GM23248 (cell line): Measurements from ENCODE around the gene EPHA3. TPM values are rescaled to one million over a fixed set of nuclear protein-coding genes. Genes with fewer than 3 reads are reported as not detected.

Source experiments
- DNase-seq: peaks from one replicate; pipeline ENCODE4 v3.0.0-alpha.2; 2015
- H2AFZ ChIP-seq: fragments of 200-600 bp; sonication (generic); 2 replicates; pipeline ENCODE4 v1.6.1; 2016; ENCODE audit warnings: antibody characterized with exemption
- H3F3A ChIP-seq: fragments of 200-600 bp; sonication (generic); 2 replicates; pipeline ENCODE4 v1.6.1; 2016; ENCODE audit warnings: mild to moderate bottlenecking, antibody characterized with exemption, mixed run types; ENCODE audit not compliant: insufficient read depth
- H3K27ac ChIP-seq: fragments of 200-600 bp; sonication (generic); 2 replicates; pipeline ENCODE4 v1.5.1; 2016; ENCODE audit warnings: mild to moderate bottlenecking
- H3K27me3 ChIP-seq: fragments of 200-600 bp; sonication (generic); replicated peaks from 2 replicates; pipeline ENCODE4 v1.6.1; 2016; ENCODE audit warnings: mild to moderate bottlenecking; ENCODE audit not compliant: insufficient read depth
- H3K36me3 ChIP-seq: fragments of 200-600 bp; sonication (generic); 2 replicates; pipeline ENCODE4 v1.6.1; 2016; ENCODE audit warnings: low read depth, mild to moderate bottlenecking
- H3K4me1 ChIP-seq: fragments of 200-600 bp; sonication (generic); 2 replicates; pipeline ENCODE4 v1.6.1; 2016; ENCODE audit warnings: mild to moderate bottlenecking; ENCODE audit not compliant: insufficient read depth
- H3K4me2 ChIP-seq: fragments of 200-600 bp; sonication (generic); one replicate; pipeline ENCODE4 v1.6.1; 2016; ENCODE audit warnings: mild to moderate bottlenecking; ENCODE audit not compliant: unreplicated experiment
- H3K4me3 ChIP-seq: fragments of 200-600 bp; sonication (generic); 2 replicates; pipeline ENCODE4 v1.5.1; 2016; ENCODE audit warnings: mild to moderate bottlenecking
- H3K79me2 ChIP-seq: fragments of 200-600 bp; sonication (generic); 2 replicates; pipeline ENCODE4 v1.6.1; 2016; ENCODE audit warnings: mild to moderate bottlenecking; ENCODE audit not compliant: insufficient read depth
- H3K9ac ChIP-seq: fragments of 200-600 bp; sonication (generic); 2 replicates; pipeline ENCODE4 v1.6.1; 2016; ENCODE audit warnings: mild to moderate bottlenecking
- H3K9me2 ChIP-seq: fragments of 200-600 bp; sonication (generic); 2 replicates; pipeline ENCODE4 v1.6.1; 2016; ENCODE audit warnings: mixed run types, mild to moderate bottlenecking, moderate library complexity; ENCODE audit not compliant: insufficient read depth
- H3K9me3 ChIP-seq: fragments of 200-600 bp; sonication (generic); one replicate; pipeline ENCODE4 v1.6.1; 2017; ENCODE audit warnings: low read depth
- H4K20me1 ChIP-seq: fragments of 200-600 bp; sonication (generic); 2 replicates; pipeline ENCODE4 v1.6.0; 2016; ENCODE audit not compliant: insufficient read depth
- EZH2 ChIP-seq: fragments of 200-600 bp; sonication (generic); IDR thresholded peaks from 2 replicates; pipeline ENCODE4 v1.6.1; 2018; ENCODE audit warnings: antibody characterized with exemption, mild to moderate bottlenecking; ENCODE audit not compliant: insufficient read depth, poor library complexity, severe bottlenecking
- EZH2phosphoT487 ChIP-seq: fragments of 200-600 bp; sonication (generic); IDR thresholded peaks from 2 replicates; pipeline ENCODE4 v1.6.1; 2018; ENCODE audit warnings: antibody characterized with exemption, moderate library complexity, mild to moderate bottlenecking, low read depth; ENCODE audit not compliant: insufficient read depth
- WGBS, 2 experiments: methylation state at CpG; one replicate each; pipeline ENCODE4 v1.1.6; 2015 to 2017; ENCODE audit warnings: low lambda C conversion rate in 2 of 2, low coverage in 1 of 2; ENCODE audit errors: missing lambda C conversion rate in 2 of 2; 5-methylcytosine and 5-hydroxymethylcytosine counted together
- in situ Hi-C: fragments of 300-500 bp; cut with MboI; formaldehyde crosslinking; loops from 2 replicates; pipeline ENCODE4 v1.15.0; 2020
- polyA plus RNA-seq: library from polyadenylated mRNA; unstranded; fragments of >200 nt; fragmentation: Nextera tagmentation; extraction: Ambion mirVana; gene quantifications from 2 replicates; pipeline ENCODE4 v1.2.1, GENCODE V29; 2016
- total RNA-seq: library from RNA; depleted of rRNA; stranded (reverse); fragments of >200 nt; shearing (Covaris generic); gene quantifications from 2 replicates; pipeline ENCODE4 v1.2.3, GENCODE V29; 2014

Gene EPHA3
- total and polyA plus RNA-seq, 2 experiments from 2014 or later, result under 0.01 to 0.05 TPM

GRCh38 chr3:89105503-89105902, 1.9 kb upstream of the EPHA3 start:
- Histone ChIP-seq H3K4me1 (no peaks in the 10 kb centered on the region), H2AFZ (no peak overlapping the region), H3K9me3 (no peaks in the 10 kb centered on the region), H3K9ac (no peak overlapping the region), H3K36me3 (no peaks in the 10 kb centered on the region), H3K79me2 (no peaks in the 10 kb centered on the region), H3F3A (no peaks in the 10 kb centered on the region), H3K4me2 (no peak overlapping the region), H3K9me2 (no peaks in the 10 kb centered on the region), H3K4me3 (no peak overlapping the region), H3K27ac (no peak overlapping the region), H4K20me1 (no peaks in the 10 kb centered on the region), H3K27me3 (peaks cover 36% of the 10 kb centered on the region)
- in situ Hi-C loops, result loop anchor here (10.0 kb wide), 1 partner anchor 881 kb away; no protein-coding TSS in a partner anchor
- no peak for TF ChIP-seq EZH2
- no peak for TF ChIP-seq EZH2phosphoT487
- WGBS, 2 experiments, result 68 to 76% methylated on average over 1 of the region's 1 CpG
- no peak for DNase-seq

- TF ChIP-seq EZH2 (no peak), EZH2phosphoT487 (no peak)
- DNase-seq, result no peak
- H3K36me3 ChIP-seq, result no peaks in the 10 kb centered on the region
- no peaks in the 10 kb centered on the region for H3K79me2 ChIP-seq
- H3K4me1 ChIP-seq, result no peaks in the 10 kb centered on the region
- in situ Hi-C loops, result loop anchor here (10.0 kb wide), 1 partner anchor 883 kb away; no protein-coding TSS in a partner anchor
- H3K27ac ChIP-seq, result no peak overlapping the region
- H3K4me2 ChIP-seq, result no peak overlapping the region
- no peaks in the 10 kb centered on the region for H3K9me3 ChIP-seq
- no peak overlapping the region for H3K4me3 ChIP-seq
- no peaks in the 10 kb centered on the region for H3K9me2 ChIP-seq
- H3F3A ChIP-seq, result no peaks in the 10 kb centered on the region
- H4K20me1 ChIP-seq, result no peaks in the 10 kb centered on the region
- peaks cover 42% of the 10 kb centered on the region for H3K27me3 ChIP-seq
- H3K9ac ChIP-seq, result no peak overlapping the region
- 56 to 60% methylated on average over 5 of the region's 5 CpGs for WGBS, 2 experiments
- H2AFZ ChIP-seq, result no peak overlapping the region
Observed at GRCh38 chr3:89108291-89108550, 800 bp downstream of the EPHA3 start.

GRCh38 chr3:89113344-89113743, 5.9 kb downstream of the EPHA3 start:
- no peak overlapping the region for H3K4me3 ChIP-seq
- H3K27me3 ChIP-seq, result peaks cover 29% of the 10 kb centered on the region
- H3K4me1 ChIP-seq, result no peaks in the 10 kb centered on the region
- H2AFZ ChIP-seq, result no peak overlapping the region
- H3K36me3 ChIP-seq, result no peaks in the 10 kb centered on the region
- no peak overlapping the region for H3K27ac ChIP-seq
- H3K79me2 ChIP-seq, result no peaks in the 10 kb centered on the region
- 70 to 75% methylated on average over 4 of the region's 4 CpGs for WGBS, 2 experiments
- H4K20me1 ChIP-seq, result no peaks in the 10 kb centered on the region
- H3K9ac ChIP-seq, result no peak overlapping the region
- DNase-seq, result no peak
- no peaks in the 10 kb centered on the region for H3K9me3 ChIP-seq
- H3F3A ChIP-seq, result no peaks in the 10 kb centered on the region
- no peaks in the 10 kb centered on the region for H3K9me2 ChIP-seq
- no peak overlapping the region for H3K4me2 ChIP-seq
- no peak for TF ChIP-seq EZH2
- TF ChIP-seq EZH2phosphoT487, result no peak
- in situ Hi-C loops, result no loop called here

DNA sequence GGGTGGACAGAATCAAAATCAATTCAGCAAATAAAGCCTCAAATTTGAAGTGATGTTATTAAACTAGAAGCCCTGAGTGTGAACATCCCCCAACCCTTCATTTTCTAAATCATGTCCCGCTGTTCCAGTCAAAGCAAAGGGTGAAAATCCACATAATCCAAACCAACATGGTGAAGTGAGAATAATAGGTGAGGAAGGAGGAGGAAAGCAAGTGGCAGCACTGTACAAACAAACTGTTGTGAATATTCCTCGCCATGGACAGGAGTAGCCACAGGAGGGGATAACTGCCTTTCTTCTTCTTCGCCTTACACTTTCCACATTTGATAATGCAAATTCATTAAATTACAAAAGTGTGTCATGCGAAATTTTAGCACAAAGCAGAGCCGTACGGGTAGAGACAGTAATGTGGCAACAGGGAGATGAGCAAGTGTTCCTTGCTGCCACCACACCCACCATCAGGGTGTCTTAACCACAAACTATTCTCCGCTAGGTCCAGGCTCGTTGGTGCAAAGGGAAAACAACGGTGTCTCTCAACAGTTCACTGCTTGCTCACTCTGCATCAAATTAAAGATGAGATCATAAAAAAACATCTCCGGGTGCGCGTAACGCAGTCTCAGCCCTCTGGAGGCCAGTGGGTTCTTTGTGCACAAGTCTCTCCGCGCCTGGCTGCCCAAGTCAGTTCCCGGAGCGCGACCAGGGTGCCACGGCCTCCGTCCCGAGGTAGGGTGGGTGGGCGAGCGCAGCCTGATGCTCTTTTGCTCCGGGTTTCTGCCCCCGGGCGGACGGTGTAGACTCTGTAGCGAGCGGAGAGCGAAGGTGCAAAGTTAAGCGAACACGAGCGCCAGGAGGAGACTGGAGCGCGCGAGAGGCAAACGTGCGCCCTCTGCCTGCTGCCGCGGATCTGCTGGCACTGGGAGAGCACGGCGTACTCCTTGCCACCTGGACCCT, 6.7 kb downstream of the EPHA3 start:
- peak overlapping the region; percentile 75 for H2AFZ ChIP-seq

More for the DNA sequence above, 6.7 kb downstream of the EPHA3 start:
- in situ Hi-C loops, result no loop called here
- peaks cover 22% of the 10 kb centered on the region for H3K27me3 ChIP-seq
- H3K36me3 ChIP-seq, result no peaks in the 10 kb centered on the region
- H3K9me3 ChIP-seq, result no peaks in the 10 kb centered on the region
- H4K20me1 ChIP-seq, result no peaks in the 10 kb centered on the region
- no peaks in the 10 kb centered on the region for H3F3A ChIP-seq
- peak; percentile 72 for DNase-seq
- H3K9me2 ChIP-seq, result no peaks in the 10 kb centered on the region
- H3K4me2 ChIP-seq, result peak overlapping the region; percentile 97
- TF ChIP-seq EZH2 (no peak), EZH2phosphoT487 (no peak)
- no peak overlapping the region for H3K9ac ChIP-seq
- no peaks in the 10 kb centered on the region for H3K79me2 ChIP-seq
- H3K4me3 ChIP-seq, result peak overlapping the region; percentile 77
- no peaks in the 10 kb centered on the region for H3K4me1 ChIP-seq
- H3K27ac ChIP-seq, result no peak overlapping the region
- 8% methylated on average over 42 of the region's 42 CpGs for WGBS, 2 experiments
